HCT116 (cell line): Measurements from ENCODE around the gene PPM1D. TPM values are rescaled to one million over a fixed set of nuclear protein-coding genes. Genes with fewer than 3 reads are reported as not detected.

Experiments used
- ATAC-seq: fragments of 200-7000 bp; cut with Tn5 transposase; 2 replicates; pipeline ENCODE4 v1.9.1; 2020; ENCODE audit warnings: mild to moderate bottlenecking, moderate library complexity
- BruUV-seq: library from RNA; stranded (reverse); fragments of 400-500 nt; replicated peaks from 2 replicates; lab custom pipeline; 2021; lab: Mats Ljungman, UMichigan
- CTCF ChIA-PET: fragments of 300-600 bp; sonication (Branson Sonifier 250); formaldehyde crosslinking; loops from one replicate; lab custom pipeline; 2021; ENCODE audit warnings: antibody characterized with exemption; lab: Charles Lee
- POLR2A ChIA-PET: fragments of 300-600, 350-600 bp; sonication (Branson Sonifier 250); formaldehyde crosslinking; loops from one replicate; lab custom pipeline; 2021; ENCODE audit warnings: antibody characterized with exemption; lab: Charles Lee
- RAD21 ChIA-PET, 2 experiments: fragments of 300-600 bp; sonication (Branson Sonifier 250); formaldehyde crosslinking; loops; one replicate each; lab custom pipeline; 2023; ENCODE audit warnings: low total read pairs in 2 of 2; ENCODE audit not compliant: uncharacterized antibody in 2 of 2, unreplicated experiment in 2 of 2, low non-redundant PET in 1 of 2; lab: Charles Lee
- DNase-seq: peaks from one replicate; pipeline ENCODE4 v3.0.0-alpha.2; 2010; ENCODE audit warnings: low read depth, low spot score
- H2AFZ ChIP-seq: fragments of 200-600 bp; shearing (Covaris generic), sonication (generic); 2 replicates; pipeline ENCODE4 v1.6.1; 2017; ENCODE audit warnings: low read depth, mixed run types, mixed read lengths, antibody characterized with exemption, low read length; ENCODE audit not compliant: poor library complexity, severe bottlenecking
- H3K27ac ChIP-seq: 2 replicates; pipeline ENCODE4 v1.5.1; 2012; ENCODE audit warnings: low read depth, low read length
- H3K27me3 ChIP-seq: fragments of 200-600 bp; sonication (generic); 2 replicates; pipeline ENCODE4 v1.6.1; 2016; ENCODE audit warnings: mixed run types, low read length, mixed read lengths; ENCODE audit not compliant: insufficient read depth
- H3K36me3 ChIP-seq, 2 experiments: fragments of 200-500 bp in 1 of 2; fragments of 200-600 bp in 1 of 2; sonication (Bioruptor generic) in 1 of 2; sonication (generic) in 1 of 2; 2 replicates each; pipeline versions ENCODE4 v1.5.1 to v1.6.1; 2014 to 2016; ENCODE audit warnings: low read length in 2 of 2, inconsistent platforms in 1 of 2, mixed read lengths in 1 of 2, mixed run types in 1 of 2; ENCODE audit not compliant: insufficient read depth in 2 of 2, control insufficient read depth in 1 of 2
- H3K4me1 ChIP-seq, 2 experiments: fragments of 200-600 bp in 1 of 2; sonication (generic) in 1 of 2; 2 replicates each; pipeline versions ENCODE4 v1.5.1 to v1.6.1; 2012 to 2017; ENCODE audit warnings: low read length in 2 of 2, inconsistent platforms in 1 of 2, mild to moderate bottlenecking in 1 of 2, mixed read lengths in 1 of 2, mixed run types in 1 of 2, moderate library complexity in 1 of 2; ENCODE audit not compliant: insufficient read depth in 2 of 2, control insufficient read depth in 1 of 2
- H3K4me2 ChIP-seq: fragments of 200-600 bp; sonication (generic); 2 replicates; pipeline ENCODE4 v1.6.1; 2017; ENCODE audit warnings: mixed run types, low read length, mixed read lengths
- H3K4me3 ChIP-seq, 2 experiments: fragments of 200-600 bp in 1 of 2; sonication (generic) in 1 of 2; replicated peaks in 1 of 2; 2 replicates each; pipeline ENCODE4 v1.5.1; 2011 to 2016; ENCODE audit warnings: low read length in 2 of 2, control low read depth in 1 of 2, low read depth in 1 of 2, mild to moderate bottlenecking in 1 of 2, mixed read lengths in 1 of 2, mixed run types in 1 of 2
- H3K79me2 ChIP-seq: fragments of 200-600 bp; sonication (generic); 2 replicates; pipeline ENCODE4 v1.6.1; 2017; ENCODE audit warnings: mild to moderate bottlenecking, mixed run types, low read length, moderate library complexity, mixed read lengths; ENCODE audit not compliant: insufficient read depth
- H3K9ac ChIP-seq: fragments of 200-600 bp; sonication (generic); 2 replicates; pipeline ENCODE4 v1.6.1; 2016; ENCODE audit warnings: low read length, mixed read lengths
- H3K9me2 ChIP-seq: fragments of 200-600 bp; sonication (generic), shearing (Covaris generic); 2 replicates; pipeline ENCODE4 v1.6.1; 2017; ENCODE audit warnings: mixed run types, mild to moderate bottlenecking, moderate library complexity; ENCODE audit not compliant: insufficient read depth
- H3K9me3 ChIP-seq, 2 experiments: fragments of 200-500 bp in 1 of 2; fragments of 200-600 bp in 1 of 2; sonication (Bioruptor generic) in 1 of 2; sonication (generic) in 1 of 2; 2 replicates each; pipeline ENCODE4 v1.6.1; 2014 to 2017; ENCODE audit warnings: low read length in 2 of 2, mixed read lengths in 2 of 2, inconsistent platforms in 1 of 2, low read depth in 1 of 2, mild to moderate bottlenecking in 1 of 2, mixed run types in 1 of 2, moderate library complexity in 1 of 2; ENCODE audit not compliant: control insufficient read depth in 1 of 2, insufficient read depth in 1 of 2
- H4K20me1 ChIP-seq: fragments of 200-600 bp; sonication (generic), shearing (Covaris generic); 2 replicates; pipeline ENCODE4 v1.6.1; 2017; ENCODE audit warnings: mixed run types, mild to moderate bottlenecking, moderate library complexity; ENCODE audit not compliant: insufficient read depth
- RAD21 ChIP-seq: IDR thresholded peaks from 2 replicates; pipeline ENCODE4 v1.6.1; 2012; ENCODE audit warnings: low read depth, mild to moderate bottlenecking
- SRF ChIP-seq: IDR thresholded peaks from 2 replicates; pipeline ENCODE4 v1.6.1; 2012; ENCODE audit warnings: low read depth
- TCF7L2 ChIP-seq: IDR thresholded peaks from 2 replicates; pipeline ENCODE4 v1.7.0; 2011; ENCODE audit warnings: borderline replicate concordance, inconsistent platforms; ENCODE audit not compliant: insufficient read depth, insufficient read length; ENCODE audit errors: extremely low read depth
- ZFX ChIP-seq: fragments of 450-650 bp; IDR thresholded peaks from 2 replicates; pipeline ENCODE4 v1.6.1; 2017
- intact Hi-C: fragments of 100-400 bp; cut with micrococcal nuclease; formaldehyde crosslinking; loops from 2 replicates; pipeline ENCODE4 v1.10.0; 2022
- total RNA-seq: library from RNA; stranded (reverse); gene quantifications from one replicate; pipeline ENCODE4 v1.2.1, GENCODE V29; 2021; ENCODE audit not compliant: unreplicated experiment
- TF ChIP-seq, protein P1 (sequence below): IDR thresholded peaks from 2 replicates; pipeline ENCODE4 v1.6.1; 2012
- TF ChIP-seq, protein P2 (sequence below): IDR thresholded peaks from 2 replicates; pipeline ENCODE4 v1.6.1; 2012; ENCODE audit warnings: low read depth

The PPM1D gene
- total RNA-seq, 1 experiment from 2014 or later = 29.1 TPM

DNA sequence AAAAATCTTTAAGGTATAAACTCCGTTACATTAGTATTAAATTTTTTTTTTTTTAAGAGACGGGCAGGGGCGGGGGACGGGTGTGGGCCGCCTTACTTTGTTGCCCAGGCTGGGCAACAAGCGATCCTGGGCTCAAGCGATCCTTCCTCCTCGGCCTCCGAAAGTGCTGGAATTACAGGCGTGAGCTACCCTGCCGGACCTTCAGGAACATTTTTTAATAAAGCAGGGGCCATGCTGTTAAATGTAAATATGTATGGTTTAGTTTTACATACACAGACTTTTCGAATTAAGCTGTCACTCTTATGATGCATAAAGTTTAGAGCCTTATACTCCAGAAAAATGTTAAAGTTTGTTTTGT is 2.4 kb downstream of the PPM1D start:
- TF ChIP-seq SRF (no peak), TCF7L2 (no peak), ZFX (no peak), RAD21 (no peak)
- TF ChIP-seq, protein P1, sequence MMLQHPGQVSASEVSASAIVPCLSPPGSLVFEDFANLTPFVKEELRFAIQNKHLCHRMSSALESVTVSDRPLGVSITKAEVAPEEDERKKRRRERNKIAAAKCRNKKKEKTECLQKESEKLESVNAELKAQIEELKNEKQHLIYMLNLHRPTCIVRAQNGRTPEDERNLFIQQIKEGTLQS = no peak
- TF ChIP-seq, protein P2, sequence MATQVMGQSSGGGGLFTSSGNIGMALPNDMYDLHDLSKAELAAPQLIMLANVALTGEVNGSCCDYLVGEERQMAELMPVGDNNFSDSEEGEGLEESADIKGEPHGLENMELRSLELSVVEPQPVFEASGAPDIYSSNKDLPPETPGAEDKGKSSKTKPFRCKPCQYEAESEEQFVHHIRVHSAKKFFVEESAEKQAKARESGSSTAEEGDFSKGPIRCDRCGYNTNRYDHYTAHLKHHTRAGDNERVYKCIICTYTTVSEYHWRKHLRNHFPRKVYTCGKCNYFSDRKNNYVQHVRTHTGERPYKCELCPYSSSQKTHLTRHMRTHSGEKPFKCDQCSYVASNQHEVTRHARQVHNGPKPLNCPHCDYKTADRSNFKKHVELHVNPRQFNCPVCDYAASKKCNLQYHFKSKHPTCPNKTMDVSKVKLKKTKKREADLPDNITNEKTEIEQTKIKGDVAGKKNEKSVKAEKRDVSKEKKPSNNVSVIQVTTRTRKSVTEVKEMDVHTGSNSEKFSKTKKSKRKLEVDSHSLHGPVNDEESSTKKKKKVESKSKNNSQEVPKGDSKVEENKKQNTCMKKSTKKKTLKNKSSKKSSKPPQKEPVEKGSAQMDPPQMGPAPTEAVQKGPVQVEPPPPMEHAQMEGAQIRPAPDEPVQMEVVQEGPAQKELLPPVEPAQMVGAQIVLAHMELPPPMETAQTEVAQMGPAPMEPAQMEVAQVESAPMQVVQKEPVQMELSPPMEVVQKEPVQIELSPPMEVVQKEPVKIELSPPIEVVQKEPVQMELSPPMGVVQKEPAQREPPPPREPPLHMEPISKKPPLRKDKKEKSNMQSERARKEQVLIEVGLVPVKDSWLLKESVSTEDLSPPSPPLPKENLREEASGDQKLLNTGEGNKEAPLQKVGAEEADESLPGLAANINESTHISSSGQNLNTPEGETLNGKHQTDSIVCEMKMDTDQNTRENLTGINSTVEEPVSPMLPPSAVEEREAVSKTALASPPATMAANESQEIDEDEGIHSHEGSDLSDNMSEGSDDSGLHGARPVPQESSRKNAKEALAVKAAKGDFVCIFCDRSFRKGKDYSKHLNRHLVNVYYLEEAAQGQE = no peak
- H3K27me3 ChIP-seq = no peaks in the 10 kb centered on the region
- H3K27ac ChIP-seq = no peak overlapping the region
- peaks cover 26 to 54% of the 10 kb centered on the region in 2 experiments for H3K4me1 ChIP-seq
- DNase-seq (no peak), ATAC-seq (no peak)
- no peak overlapping the region for H2AFZ ChIP-seq
- ChIA-PET POLR2A (no interaction called here), CTCF (no interaction called here), RAD21 (no interaction called here)
- BruUV-seq = no TSS peak
- H3K9me3 ChIP-seq = no peaks in the 10 kb centered on the region
- no peak overlapping the region for H3K9ac ChIP-seq
- intact Hi-C loops = loop anchor here (10.0 kb wide), 1 partner anchor 458 kb away; the partner anchor contains the start of gene CA4
- peak overlapping the region; percentile 86 for H3K4me2 ChIP-seq
- H3K79me2 ChIP-seq = peaks cover 70% of the 10 kb centered on the region
- no peaks in the 10 kb centered on the region for H3K36me3 ChIP-seq
- H3K4me3 ChIP-seq = peak overlapping the region in 1 of 2 experiments; percentile 79; a peak in 1 of 4 replicates
- H4K20me1 ChIP-seq = peaks cover 17% of the 10 kb centered on the region; the same call in 1 of the 2 replicates
- no peaks in the 10 kb centered on the region for H3K9me2 ChIP-seq
